Measurements from ENCODE around the gene LRRC58.

- no peak for TF ChIP-seq CTCF (IDR thresholded peaks at IDR 0.05 in 4 of 5, conservative IDR thresholded peaks at IDR 0.05 in 1 of 5)
- TF ChIP-seq POLR2A (IDR thresholded peaks at IDR 0.05) = no peak
Measured at GRCh38 chr3:120332646-120333045, 16.5 kb downstream of the LRRC58 start.

Data from gastrocnemius medialis (tissue), 4 donors.